GM12878 (cell line): ENCODE measurements around the gene NCAPD2. TPM values are rescaled to one million over a fixed set of nuclear protein-coding genes. Genes with fewer than 3 reads are reported as not detected.

Source experiments
- BACH1 ChIP-seq: fragments of 450-650 bp; IDR thresholded peaks from 2 replicates; pipeline ENCODE4 v1.6.1; 2017; ENCODE audit warnings: mild to moderate bottlenecking, borderline replicate concordance
- CEBPB ChIP-seq, 2 experiments: fragments of 150-350 bp in 1 of 2; IDR thresholded peaks; 2 replicates each; pipeline ENCODE4 v1.6.1; 2012 to 2014; ENCODE audit warnings: low read depth in 2 of 2, low read length in 2 of 2, borderline replicate concordance in 1 of 2, inconsistent platforms in 1 of 2
- FOS ChIP-seq: IDR thresholded peaks from 3 replicates; pipeline ENCODE4 v1.6.1; 2011; ENCODE audit warnings: borderline replicate concordance; ENCODE audit not compliant: insufficient read length; ENCODE audit errors: extremely low read depth
- SP1 ChIP-seq: IDR thresholded peaks from one replicate; pipeline ENCODE4 v1.6.1; 2011; ENCODE audit warnings: low read depth, low read length
- ZBED1 ChIP-seq: IDR thresholded peaks from 2 replicates; pipeline ENCODE4 v1.6.1; 2016; ENCODE audit warnings: borderline replicate concordance
- polyA plus RNA-seq, 11 experiments: library from polyadenylated mRNA; depleted of rRNA in 4 of 11; unstranded in 6 of 11; stranded (reverse) in 5 of 11; fragments of >200 nt; fragmentation: Nextera tagmentation in 4 of 11; fragmentation: Illumina TruSeq in 1 of 11; extraction: Ambion mirVana in 4 of 11; extraction: Trizol in 1 of 11; gene quantifications; 1 replicate in 1 of 11; 2 replicates in 10 of 11; pipeline versions ENCODE4 v1.2.1 to v1.2.3, GENCODE V29; 2011 to 2016; ENCODE audit warnings: inconsistent platforms in 2 of 11, missing spikeins in 2 of 11, low read depth in 1 of 11
- total RNA-seq, 4 experiments: library from RNA; depleted of rRNA in 3 of 4; stranded (reverse); fragments of >200 nt in 3 of 4; fragmentation: Illumina TruSeq in 1 of 4; extraction: Trizol in 1 of 4; gene quantifications; 2 replicates each; pipeline versions ENCODE4 v1.2.1 to v1.2.3, GENCODE V29; 2013 to 2021
- TF ChIP-seq, protein P1 (sequence below): fragments of 450-650 bp; IDR thresholded peaks from 2 replicates; pipeline ENCODE4 v1.6.1; 2017; ENCODE audit warnings: mild to moderate bottlenecking, moderate library complexity
- TF ChIP-seq, protein P2 (sequence below): IDR thresholded peaks from 2 replicates; pipeline ENCODE4 v1.6.1; 2011; ENCODE audit warnings: low read depth, low read length, improper control_type of control experiment, borderline replicate concordance
- TF ChIP-seq, protein P3 (sequence below), 3 experiments: IDR thresholded peaks in 2 of 3; conservative IDR thresholded peaks in 1 of 3; 2 replicates each; pipeline ENCODE4 v1.5.1; 2011; ENCODE audit warnings: low read depth in 3 of 3, low read length in 3 of 3, mild to moderate bottlenecking in 3 of 3, control low read depth in 2 of 3, moderate library complexity in 2 of 3, inconsistent platforms in 1 of 3, mixed read lengths in 1 of 3; ENCODE audit not compliant: control insufficient read depth in 2 of 3, insufficient read depth in 1 of 3; ENCODE audit errors: extremely low read depth in 1 of 3
- TF ChIP-seq, protein P4 (sequence below): fragments of 450-650 bp; IDR thresholded peaks from 2 replicates; pipeline ENCODE4 v1.6.1; 2016; ENCODE audit warnings: mild to moderate bottlenecking

Gene NCAPD2
- total and polyA plus RNA-seq, 10 of the 15 experiments (the other 5 are each of a cell fraction or from before 2014, with no cell fraction given): 24.2 to 160 (median 110) TPM

DNA sequence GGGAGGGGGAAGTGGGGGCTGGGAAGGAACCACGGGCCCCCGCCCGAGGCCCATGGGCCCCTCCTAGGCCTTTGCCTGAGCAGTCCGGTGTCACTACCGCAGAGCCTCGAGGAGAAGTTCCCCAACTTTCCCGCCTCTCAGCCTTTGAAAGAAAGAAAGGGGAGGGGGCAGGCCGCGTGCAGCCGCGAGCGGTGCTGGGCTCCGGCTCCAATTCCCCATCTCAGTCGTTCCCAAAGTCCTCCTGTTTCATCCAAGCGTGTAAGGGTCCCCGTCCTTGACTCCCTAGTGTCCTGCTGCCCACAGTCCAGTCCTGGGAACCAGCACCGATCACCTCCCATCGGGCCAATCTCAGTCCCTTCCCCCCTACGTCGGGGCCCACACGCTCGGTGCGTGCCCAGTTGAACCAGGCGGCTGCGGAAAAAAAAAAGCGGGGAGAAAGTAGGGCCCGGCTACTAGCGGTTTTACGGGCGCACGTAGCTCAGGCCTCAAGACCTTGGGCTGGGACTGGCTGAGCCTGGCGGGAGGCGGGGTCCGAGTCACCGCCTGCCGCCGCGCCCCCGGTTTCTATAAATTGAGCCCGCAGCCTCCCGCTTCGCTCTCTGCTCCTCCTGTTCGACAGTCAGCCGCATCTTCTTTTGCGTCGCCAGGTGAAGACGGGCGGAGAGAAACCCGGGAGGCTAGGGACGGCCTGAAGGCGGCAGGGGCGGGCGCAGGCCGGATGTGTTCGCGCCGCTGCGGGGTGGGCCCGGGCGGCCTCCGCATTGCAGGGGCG is 40.2 kb downstream of the NCAPD2 start, which contains the start of gene GAPDH (continued):
- TF ChIP-seq, protein P1, sequence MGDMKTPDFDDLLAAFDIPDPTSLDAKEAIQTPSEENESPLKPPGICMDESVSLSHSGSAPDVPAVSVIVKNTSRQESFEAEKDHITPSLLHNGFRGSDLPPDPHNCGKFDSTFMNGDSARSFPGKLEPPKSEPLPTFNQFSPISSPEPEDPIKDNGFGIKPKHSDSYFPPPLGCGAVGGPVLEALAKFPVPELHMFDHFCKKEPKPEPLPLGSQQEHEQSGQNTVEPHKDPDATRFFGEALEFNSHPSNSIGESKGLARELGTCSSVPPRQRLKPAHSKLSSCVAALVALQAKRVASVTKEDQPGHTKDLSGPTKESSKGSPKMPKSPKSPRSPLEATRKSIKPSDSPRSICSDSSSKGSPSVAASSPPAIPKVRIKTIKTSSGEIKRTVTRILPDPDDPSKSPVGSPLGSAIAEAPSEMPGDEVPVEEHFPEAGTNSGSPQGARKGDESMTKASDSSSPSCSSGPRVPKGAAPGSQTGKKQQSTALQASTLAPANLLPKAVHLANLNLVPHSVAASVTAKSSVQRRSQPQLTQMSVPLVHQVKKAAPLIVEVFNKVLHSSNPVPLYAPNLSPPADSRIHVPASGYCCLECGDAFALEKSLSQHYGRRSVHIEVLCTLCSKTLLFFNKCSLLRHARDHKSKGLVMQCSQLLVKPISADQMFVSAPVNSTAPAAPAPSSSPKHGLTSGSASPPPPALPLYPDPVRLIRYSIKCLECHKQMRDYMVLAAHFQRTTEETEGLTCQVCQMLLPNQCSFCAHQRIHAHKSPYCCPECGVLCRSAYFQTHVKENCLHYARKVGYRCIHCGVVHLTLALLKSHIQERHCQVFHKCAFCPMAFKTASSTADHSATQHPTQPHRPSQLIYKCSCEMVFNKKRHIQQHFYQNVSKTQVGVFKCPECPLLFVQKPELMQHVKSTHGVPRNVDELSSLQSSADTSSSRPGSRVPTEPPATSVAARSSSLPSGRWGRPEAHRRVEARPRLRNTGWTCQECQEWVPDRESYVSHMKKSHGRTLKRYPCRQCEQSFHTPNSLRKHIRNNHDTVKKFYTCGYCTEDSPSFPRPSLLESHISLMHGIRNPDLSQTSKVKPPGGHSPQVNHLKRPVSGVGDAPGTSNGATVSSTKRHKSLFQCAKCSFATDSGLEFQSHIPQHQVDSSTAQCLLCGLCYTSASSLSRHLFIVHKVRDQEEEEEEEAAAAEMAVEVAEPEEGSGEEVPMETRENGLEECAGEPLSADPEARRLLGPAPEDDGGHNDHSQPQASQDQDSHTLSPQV: no peak
- peak; percentile 44 for TF ChIP-seq SP1
- TF ChIP-seq, protein P2, sequence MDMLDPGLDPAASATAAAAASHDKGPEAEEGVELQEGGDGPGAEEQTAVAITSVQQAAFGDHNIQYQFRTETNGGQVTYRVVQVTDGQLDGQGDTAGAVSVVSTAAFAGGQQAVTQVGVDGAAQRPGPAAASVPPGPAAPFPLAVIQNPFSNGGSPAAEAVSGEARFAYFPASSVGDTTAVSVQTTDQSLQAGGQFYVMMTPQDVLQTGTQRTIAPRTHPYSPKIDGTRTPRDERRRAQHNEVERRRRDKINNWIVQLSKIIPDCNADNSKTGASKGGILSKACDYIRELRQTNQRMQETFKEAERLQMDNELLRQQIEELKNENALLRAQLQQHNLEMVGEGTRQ: no peak
- TF ChIP-seq BACH1: peak; percentile 63
- TF ChIP-seq CEBPB (IDR thresholded peaks at IDR 0.05; ENCODE audit: borderline replicate concordance in 1 of 2, low read depth in 2 of 2, low read length in 2 of 2): no peak
- peak; percentile 93 for TF ChIP-seq ZBED1
- TF ChIP-seq, protein P3, sequence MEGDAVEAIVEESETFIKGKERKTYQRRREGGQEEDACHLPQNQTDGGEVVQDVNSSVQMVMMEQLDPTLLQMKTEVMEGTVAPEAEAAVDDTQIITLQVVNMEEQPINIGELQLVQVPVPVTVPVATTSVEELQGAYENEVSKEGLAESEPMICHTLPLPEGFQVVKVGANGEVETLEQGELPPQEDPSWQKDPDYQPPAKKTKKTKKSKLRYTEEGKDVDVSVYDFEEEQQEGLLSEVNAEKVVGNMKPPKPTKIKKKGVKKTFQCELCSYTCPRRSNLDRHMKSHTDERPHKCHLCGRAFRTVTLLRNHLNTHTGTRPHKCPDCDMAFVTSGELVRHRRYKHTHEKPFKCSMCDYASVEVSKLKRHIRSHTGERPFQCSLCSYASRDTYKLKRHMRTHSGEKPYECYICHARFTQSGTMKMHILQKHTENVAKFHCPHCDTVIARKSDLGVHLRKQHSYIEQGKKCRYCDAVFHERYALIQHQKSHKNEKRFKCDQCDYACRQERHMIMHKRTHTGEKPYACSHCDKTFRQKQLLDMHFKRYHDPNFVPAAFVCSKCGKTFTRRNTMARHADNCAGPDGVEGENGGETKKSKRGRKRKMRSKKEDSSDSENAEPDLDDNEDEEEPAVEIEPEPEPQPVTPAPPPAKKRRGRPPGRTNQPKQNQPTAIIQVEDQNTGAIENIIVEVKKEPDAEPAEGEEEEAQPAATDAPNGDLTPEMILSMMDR (IDR thresholded peaks at IDR 0.05 in 2 of 3, conservative IDR thresholded peaks at IDR 0.05 in 1 of 3; ENCODE audit: control insufficient read depth in 2 of 3, extremely low read depth in 1 of 3, insufficient read depth in 1 of 3, low read depth in 3 of 3, low read length in 3 of 3): no peak
- TF ChIP-seq, protein P4, sequence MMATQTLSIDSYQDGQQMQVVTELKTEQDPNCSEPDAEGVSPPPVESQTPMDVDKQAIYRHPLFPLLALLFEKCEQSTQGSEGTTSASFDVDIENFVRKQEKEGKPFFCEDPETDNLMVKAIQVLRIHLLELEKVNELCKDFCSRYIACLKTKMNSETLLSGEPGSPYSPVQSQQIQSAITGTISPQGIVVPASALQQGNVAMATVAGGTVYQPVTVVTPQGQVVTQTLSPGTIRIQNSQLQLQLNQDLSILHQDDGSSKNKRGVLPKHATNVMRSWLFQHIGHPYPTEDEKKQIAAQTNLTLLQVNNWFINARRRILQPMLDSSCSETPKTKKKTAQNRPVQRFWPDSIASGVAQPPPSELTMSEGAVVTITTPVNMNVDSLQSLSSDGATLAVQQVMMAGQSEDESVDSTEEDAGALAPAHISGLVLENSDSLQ: no peak
- TF ChIP-seq FOS: no peak
